Stimulated activated CD8-positive, alpha-beta memory T cell treated with anti-CD3 and anti-CD28 coated beads, Interleukin-15, amount 100 ng/mL, for 4 hours (primary cell): ENCODE results near the gene IFNA2.
A peak's percentile ranks its signal among the peaks of the same experiment; 100 is the strongest.
"Not testable (repeated sequence)": the region's sequence is repeated elsewhere in the genome, so short reads cannot be mapped to it uniquely, and the experiment has no call there.

Experiments
- DNase-seq, 2 donors: peaks; one replicate each; pipeline ENCODE4 v3.0.0-alpha.2; 2020; ENCODE audit warnings: low read depth in 2 of 2

The IFNA2 gene

GRCh38 chr9:21381448-21382339, 3.5 kb downstream of the IFNA2 start:
- no peak for DNase-seq

- DNase-seq, result not testable (repeated sequence)
Observed at GRCh38 chr9:21371467-21371866, 13.7 kb downstream of the IFNA2 start.

GRCh38 chr9:21367957-21368356, 17.2 kb downstream of the IFNA2 start, which contains the start of gene IFNA13:
Gene IFNA13 (minus strand): TSS chr9:21368057. CDS start chr9:21368010, 47 bp downstream.
- no peak for DNase-seq

GRCh38 chr9:21367169-21367568, 18.0 kb downstream of the IFNA2 start:
- not testable (repeated sequence) for DNase-seq

GRCh38 chr9:21362287-21362686, 22.9 kb downstream of the IFNA2 start:
- DNase-seq, result no peak

- DNase-seq, result no peak
Observed at GRCh38 chr9:21357479-21358460, 27.4 kb downstream of the IFNA2 start.

- no peak for DNase-seq
Observed at GRCh38 chr9:21350787-21351186, 34.4 kb downstream of the IFNA2 start, which contains the start of gene IFNA6. Gene IFNA6 (minus strand): TSS chr9:21350887. CDS start chr9:21350887, 0 bp downstream.

- DNase-seq, result no peak
Observed at GRCh38 chr9:21348430-21348970, 36.7 kb downstream of the IFNA2 start.

GRCh38 chr9:21340735-21341134, 44.5 kb downstream of the IFNA2 start:
- DNase-seq, result no peak

- DNase-seq, result no peak
Observed at GRCh38 chr9:21336457-21336856, 48.7 kb downstream of the IFNA2 start.

- peak; percentile 77 for DNase-seq
Observed at GRCh38 chr9:21334701-21335632, 50.2 kb downstream of the IFNA2 start, which contains the start of gene KLHL9. Gene KLHL9 (minus strand): TSS chr9:21335404. CDS start chr9:21334859, 545 bp downstream.
